NCI-H1105 (cell line): ENCODE measurements around the gene GALNT3.

Experiments used
- DNase-seq: peaks from one replicate; lab custom pipeline; 2025; lab: John Stamatoyannopoulos, UW

GALNT3 gene

GRCh38 chr2:165725421-165725820 is 68.6 kb downstream of the GALNT3 start:
- DNase-seq = no peak

DNA sequence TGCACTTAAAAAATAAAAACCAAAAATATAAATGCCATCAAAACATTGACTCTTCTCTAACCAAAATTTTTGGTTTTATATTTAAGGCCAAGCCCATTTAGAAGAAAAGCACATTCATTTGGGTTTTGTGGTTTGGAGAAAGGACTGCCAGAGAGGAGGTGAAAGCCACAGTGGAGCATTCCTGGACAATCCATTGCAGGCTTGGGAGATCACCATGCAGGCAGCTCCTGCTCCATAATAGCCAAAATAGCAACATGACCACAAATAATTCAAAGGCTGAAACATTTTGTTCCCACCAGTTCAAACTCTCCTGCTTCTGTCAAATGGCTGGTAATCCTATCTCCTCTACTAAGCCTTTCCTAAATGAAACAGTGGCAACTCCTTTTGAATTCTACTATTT is 73.5 kb downstream of the GALNT3 start:
- no peak for DNase-seq

DNA sequence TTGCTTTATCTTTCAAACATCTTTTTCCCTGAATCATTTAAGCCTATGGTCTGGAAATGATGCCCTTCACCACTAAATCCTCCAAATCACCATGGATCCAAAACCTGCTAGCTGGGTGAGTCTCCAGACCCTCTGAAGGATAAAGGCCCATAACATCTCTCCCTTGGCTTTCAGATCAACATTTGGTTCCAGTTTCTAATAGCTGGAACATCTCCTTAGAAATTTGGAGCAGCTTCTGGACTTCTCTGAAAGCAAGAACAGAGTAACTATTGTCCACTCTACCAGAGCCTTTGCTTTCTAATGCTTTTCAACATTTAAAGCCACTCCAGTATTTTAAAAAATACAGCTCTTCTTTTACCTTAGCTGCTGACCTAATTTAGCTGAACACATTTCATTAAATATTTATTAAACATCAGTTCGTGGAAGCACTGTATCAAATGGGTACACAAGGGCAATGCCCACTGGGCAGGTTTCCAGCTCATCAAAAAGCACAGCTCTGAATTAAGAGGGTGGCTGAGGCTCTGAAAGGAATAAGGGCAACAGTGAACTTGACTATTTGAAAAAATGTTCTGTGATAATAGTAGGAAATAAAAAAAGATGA is 75.3 kb downstream of the GALNT3 start:
- no peak for DNase-seq

DNA sequence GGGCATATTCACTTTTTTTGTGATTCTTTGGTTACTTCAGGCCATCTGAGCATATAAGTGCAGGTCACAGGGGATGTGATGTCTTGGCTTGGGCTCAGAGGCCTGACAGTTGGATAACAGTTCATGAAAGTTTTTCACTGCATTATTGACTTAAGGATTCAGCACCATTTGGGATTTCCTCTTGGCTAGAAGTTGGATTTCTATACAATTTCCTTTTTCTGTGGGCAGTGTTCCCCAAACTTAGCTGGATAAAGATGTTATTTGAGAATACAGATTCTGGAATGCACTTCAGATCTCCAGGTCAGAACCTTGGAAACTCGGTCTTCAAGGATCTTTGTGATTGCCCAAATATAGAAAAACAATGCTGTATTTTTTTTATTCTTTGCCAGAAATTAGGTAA is 78.0 kb downstream of the GALNT3 start:
- no peak for DNase-seq

DNA sequence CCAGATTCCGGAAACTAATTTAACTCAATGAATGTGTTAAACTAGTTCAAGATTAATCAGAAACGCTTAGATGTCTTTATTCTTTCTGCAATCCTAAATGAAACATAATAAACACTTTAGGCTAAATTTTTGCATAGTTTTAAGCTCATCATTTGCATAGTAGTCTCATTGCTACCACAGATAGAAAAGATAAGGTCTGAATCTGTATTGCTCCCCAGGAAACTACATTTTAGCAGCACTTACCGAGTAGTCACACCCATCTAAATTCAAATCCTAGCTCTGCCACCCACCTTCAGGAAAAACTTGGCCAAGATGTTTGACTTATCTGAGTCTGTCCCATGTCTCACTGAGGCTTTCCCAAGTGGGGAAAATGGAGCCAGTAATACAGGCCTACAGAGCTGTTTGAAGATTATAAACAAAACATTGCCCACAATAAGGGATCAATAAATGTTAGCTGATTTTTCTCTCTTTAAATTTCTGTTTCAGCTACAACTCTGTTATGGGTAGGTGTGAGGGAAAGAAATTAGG is 87.0 kb downstream of the GALNT3 start:
- DNase-seq = no peak

DNA sequence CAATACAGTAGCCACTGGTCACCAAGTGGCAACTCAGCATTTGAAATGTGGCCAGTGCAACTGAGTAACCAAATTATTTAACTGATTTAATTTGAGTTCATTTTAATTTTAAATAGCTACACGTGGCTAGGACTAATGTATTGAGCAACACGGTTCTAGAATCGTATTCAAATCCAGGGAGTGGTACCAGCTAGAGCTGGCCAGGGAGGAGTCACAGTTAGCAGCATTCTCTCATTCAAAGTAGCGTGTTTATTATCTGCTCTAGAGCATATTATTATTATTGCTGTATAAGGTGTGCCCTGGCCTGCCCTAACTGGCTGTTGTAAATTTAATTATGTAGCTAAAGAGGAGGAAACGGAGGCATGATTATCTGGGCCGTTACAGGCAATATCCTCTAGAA is 92.9 kb downstream of the GALNT3 start:
- no peak for DNase-seq

GRCh38 chr2:165700531-165700930 is 93.5 kb downstream of the GALNT3 start:
- no peak for DNase-seq

DNA sequence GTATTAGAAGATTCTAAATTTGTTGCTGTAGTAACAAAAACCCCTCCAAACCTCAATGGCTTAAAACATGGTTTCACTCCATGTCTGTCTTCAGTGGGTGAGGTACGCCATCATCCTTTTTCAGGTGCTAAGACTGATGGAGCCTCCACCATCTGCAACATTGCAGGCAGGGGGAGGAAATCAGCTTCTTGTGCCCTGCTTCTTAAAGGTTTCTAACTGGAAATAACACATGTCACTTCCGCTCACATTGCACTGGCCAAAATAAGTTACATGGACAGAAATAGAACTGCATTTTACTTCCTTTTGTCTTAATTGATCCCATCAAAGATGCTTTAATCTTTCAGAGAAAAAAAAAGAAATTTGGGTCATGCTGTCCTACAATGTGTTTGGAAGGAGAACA is 94.1 kb downstream of the GALNT3 start:
- DNase-seq = no peak

- DNase-seq = peak; percentile 47
These were observed 95.6 kb downstream of the GALNT3 start for GRCh38 chr2:165698444-165698884.

- DNase-seq = peak; percentile 57
These were observed 96.2 kb downstream of the GALNT3 start for GRCh38 chr2:165697748-165698443.
